NCI-H1694 (cell line): ENCODE results near the gene ATAD3B.
"Not testable (repeated sequence)": the region's sequence is repeated elsewhere in the genome, so short reads cannot be mapped to it uniquely, and the experiment has no call there.

Experiments
- DNase-seq: peaks from one replicate; lab custom pipeline; 2025; lab: John Stamatoyannopoulos, UW

ATAD3B gene

DNA sequence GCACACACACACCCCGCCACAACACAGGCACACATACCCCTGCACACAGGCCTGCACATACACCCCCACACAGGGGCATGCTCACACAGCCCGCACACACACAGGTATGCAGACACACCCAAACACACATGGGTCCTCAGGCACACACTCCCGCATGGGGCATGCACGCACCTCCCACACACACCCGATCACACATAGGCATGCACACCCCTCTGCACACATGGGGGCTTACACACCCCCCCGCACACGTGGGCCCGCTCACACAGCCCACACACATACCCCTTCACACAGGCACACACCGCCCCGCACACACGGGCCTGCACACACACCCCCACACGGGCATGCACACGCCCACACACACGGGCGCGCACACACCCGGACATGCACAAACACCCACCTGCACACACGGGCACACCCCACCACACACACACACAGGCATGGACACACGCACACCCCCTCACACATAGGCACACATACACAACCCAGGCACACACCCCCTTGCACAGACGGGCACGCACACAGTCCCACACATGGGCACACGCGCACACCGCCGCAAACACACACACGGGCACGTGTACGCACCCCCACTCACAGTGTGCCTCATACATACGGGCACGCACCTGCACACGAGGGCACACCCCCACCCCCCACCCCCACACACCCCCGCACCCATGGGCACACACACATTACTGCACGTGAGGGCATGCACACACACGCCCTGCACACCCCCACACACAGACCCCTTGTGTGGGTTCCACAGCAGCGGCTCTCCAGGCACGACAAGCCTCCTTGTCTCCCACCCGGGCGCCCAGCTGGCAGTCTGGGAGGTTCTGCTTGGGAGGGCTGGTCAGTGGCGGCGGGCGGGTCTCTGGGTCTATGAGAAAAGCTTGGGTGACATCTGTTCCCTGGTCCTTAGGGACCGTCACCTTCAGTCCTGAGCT, 8.3 kb downstream of the ATAD3B start:
- DNase-seq, result no peak

DNA sequence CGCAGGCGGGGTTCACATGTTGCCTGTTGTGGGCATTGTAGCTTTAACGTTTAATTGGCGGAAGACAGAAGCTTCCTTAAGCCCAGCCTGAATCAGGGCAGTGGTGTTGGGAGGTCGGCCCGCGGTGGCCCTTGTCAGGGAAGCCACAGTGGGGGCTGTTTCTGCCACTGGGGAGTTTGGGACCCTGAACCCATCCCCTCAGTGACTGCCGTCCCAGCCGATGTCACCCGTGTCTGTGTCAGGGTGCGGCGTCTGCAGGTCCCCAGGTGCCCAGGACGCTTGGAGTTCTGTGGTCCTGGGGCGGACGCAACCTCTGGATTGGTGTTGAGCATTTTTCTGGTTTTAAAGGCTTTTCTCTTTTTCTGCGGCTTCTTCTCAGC, 8.9 kb downstream of the ATAD3B start:
- not testable (repeated sequence) for DNase-seq

DNA sequence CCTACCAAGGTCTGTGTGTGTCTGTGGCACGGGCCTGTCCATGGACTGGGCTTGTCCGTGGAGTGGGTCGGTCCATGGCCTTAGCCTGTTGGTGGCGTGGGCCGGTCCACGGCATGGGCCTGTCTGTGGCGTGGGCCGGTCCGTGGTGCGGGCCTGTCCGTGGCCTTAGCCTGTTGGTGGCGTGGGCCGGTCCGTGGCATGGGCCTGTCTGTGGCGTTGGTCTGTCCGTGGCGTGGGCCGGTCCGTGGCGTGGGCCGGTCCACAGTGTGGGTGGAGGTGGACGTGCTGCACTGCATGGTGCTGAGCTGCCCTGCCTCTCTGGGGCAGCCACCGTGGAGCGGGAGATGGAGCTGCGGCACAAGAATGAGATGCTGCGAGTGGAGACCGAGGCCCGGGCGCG, 10.2 kb downstream of the ATAD3B start:
- not testable (repeated sequence) for DNase-seq

- no peak for DNase-seq
Measured at GRCh38 chr1:1482856-1483255, 11.3 kb downstream of the ATAD3B start.

DNA sequence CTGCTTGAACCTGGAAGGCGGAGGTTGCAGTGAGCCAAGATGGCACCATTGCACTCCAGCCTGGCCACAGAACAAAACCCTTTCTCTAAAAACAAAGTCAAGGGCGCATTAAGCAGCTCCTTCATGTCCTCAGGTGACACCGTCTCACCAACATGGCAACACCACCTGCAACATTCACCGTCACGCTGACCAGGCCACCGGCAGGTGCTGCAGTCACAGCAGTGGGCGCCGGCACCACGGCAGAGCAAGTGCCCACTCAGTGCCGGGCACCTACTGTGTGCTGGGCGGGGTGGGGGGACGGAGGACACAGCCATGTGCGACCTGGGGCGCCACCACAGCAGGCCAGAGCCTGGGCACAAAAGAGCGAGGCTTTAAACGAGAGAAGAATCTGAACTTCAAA, 12.1 kb downstream of the ATAD3B start:
- no peak for DNase-seq

- not testable (repeated sequence) for DNase-seq
Measured at GRCh38 chr1:1484976-1485750, 13.6 kb downstream of the ATAD3B start.

DNA sequence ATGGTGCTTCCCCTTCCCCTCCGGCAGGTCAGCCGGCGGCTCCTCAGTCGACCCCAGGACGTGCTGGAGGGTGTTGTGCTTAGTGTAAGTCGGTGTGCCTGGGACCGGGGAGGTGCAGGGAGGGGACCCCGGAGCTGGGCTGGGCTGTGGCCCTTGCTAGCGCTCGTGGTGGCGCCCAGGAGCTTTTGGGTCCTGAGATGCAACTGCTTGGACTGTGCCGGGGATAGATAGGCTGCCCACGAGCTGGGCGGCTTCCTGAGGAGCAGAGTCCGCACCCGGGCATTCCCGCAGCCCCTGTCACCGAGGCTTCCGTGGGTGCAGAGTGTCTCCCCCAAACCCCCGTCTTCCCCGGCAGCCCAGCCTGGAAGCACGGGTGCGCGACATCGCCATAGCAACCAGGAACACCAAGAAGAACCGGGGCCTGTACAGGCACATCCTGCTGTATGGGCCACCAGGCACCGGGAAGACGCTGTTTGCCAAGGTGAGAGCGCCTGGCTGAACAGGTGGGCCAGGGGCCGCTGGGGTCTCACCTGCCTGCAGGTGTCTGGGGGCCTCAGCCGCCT, 14.3 kb downstream of the ATAD3B start:
- not testable (repeated sequence) for DNase-seq

DNA sequence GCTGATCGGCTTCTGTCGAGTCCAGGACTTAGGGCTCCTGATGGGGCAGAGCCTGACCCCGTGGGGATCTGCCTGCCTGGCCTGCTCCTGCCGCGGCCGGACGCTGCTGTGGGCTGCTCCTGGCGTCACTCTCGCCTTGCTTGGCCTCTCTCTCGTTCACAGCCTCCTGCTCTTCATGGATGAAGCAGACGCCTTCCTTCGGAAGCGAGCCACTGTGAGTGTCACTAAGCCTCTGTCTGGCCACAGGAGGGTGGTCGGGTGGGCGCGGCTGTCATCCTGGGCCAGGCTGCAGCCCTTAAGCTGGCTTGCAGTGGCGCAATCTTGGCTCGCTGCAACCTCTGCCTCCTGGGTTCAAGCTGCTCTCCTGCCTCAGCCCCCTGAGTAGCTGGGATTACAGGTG, 16.1 kb downstream of the ATAD3B start:
- DNase-seq, result no peak

GRCh38 chr1:1489231-1489630, 17.7 kb downstream of the ATAD3B start:
- no peak for DNase-seq

DNA sequence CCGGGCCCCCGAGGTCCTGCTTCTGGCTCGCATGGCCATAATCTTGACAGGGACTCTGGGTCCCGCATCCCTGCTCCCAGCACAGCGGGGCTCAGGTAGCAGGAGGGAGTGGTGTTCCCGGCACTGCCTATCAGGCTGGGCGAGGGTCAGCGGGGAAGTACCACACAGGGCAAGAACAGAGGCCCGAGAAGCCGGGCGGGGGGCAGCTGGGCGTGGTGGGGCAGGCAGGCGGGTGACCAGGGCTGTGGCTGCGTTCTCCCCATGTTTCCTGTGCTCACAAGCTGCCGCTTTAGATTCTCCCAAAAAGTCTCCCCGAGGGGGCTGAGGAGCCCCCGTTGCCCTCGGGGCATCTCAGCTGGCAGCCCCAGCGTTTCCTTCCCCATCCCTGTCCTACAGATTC, 18.3 kb downstream of the ATAD3B start:
- no peak for DNase-seq

- DNase-seq, result no peak
Measured at GRCh38 chr1:1490633-1491230, 19.2 kb downstream of the ATAD3B start.

- DNase-seq, result no peak
Measured at GRCh38 chr1:1491601-1492000, 20.0 kb downstream of the ATAD3B start.

GRCh38 chr1:1494311-1494710, 22.7 kb downstream of the ATAD3B start:
- DNase-seq, result not testable (repeated sequence)

GRCh38 chr1:1495461-1495975, 24.0 kb downstream of the ATAD3B start:
- DNase-seq, result not testable (repeated sequence)

DNA sequence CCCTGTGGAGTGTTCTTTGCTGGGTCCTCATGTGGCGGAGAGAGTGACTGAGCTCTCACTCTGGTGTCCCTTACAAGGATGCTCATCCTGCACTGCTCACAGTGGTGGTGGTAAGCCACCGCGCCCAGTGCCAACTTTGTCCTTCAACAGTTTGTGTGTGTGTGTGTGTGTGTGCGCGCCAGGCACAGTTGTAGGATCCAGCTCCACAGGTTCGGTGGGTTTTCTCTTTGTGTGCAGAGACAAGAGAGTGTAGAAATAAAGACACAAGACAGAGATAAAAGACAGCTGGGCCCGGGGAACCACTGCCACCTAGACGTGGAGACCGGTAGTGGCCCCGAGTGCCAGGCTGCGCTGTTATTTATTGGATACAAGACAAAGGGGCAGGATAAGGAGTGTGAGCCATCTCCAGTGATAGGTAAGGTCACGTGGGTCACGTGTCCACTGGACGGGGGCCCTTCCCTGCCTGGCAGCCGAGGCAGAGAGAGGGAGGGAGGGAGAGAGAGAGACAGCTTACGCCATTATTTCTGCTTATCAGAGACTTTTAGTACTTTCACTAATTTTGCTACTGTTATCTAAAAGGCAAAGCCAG, 33.3 kb downstream of the ATAD3B start:
- peak; percentile 87 for DNase-seq

GRCh38 chr1:1505366-1505798, 33.8 kb downstream of the ATAD3B start:
- peak; percentile 23 for DNase-seq

- DNase-seq, result not testable (repeated sequence)
Measured at GRCh38 chr1:1505801-1506200, 34.2 kb downstream of the ATAD3B start.

DNA sequence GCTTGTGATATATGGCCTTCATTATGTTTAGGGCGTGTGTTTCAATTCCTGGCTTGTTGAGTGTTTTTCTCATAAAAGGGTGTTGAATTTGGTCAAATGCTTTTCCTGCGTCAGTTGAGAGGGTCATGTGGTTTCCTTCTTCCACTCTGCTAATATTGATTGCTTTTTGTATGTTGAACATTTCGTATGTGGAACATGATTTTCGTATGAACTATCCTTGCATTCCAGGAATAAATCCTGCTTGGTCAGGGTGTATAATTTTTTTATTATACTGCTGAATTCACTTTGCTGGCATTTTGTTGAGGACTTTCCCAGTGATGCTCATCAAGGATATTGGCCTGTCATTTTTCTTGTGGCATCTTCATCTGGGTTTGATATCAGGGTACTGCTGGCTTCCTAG, 35.7 kb downstream of the ATAD3B start:
- DNase-seq, result no peak

DNA sequence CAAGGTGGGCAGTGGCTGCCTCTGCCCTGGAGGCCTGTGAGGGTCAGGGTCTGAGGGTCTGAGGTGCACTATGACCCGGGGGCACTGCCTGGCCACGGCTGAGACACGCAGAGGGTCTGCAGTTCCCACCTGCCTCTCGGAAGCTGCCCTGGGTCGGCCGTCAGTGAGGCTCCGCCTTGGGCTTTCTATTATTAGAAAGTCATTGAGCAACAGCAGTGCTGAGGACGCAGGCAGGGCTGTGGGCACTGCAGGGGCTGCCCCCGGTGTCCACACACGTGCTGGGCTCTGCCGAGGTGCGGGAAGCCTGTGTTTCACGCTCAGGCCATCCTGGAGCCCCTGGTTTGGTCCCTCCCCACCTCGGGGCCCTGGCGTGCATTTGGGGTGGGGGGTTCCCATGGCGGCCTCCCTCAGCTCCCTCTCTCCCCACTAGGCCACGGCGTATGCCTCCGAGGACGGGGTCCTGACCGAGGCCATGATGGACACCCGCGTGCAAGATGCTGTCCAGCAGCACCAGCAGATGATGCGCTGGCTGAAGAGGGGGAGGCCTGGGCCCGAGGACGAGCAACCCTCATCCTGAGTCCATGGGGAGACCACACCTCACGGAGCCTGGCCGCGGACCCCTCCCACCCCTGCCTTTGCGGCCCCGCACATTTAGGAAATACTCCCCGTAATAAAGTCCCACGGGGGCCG, 37.4 kb downstream of the ATAD3B start:
- not testable (repeated sequence) for DNase-seq

- not testable (repeated sequence) for DNase-seq
Measured at GRCh38 chr1:1509465-1509850, 37.9 kb downstream of the ATAD3B start.
